Ammon's horn (tissue), 1 donor: Measurements from ENCODE around the gene SCN7A.
"Not testable (repeated sequence)": the region's sequence is repeated elsewhere in the genome, so short reads cannot be mapped to it uniquely, and the experiment has no call there.

Experiments used
- DNase-seq: peaks from one replicate; pipeline ENCODE4 v3.0.0-alpha.2; 2016; ENCODE audit warnings: low spot score

The SCN7A gene

DNA sequence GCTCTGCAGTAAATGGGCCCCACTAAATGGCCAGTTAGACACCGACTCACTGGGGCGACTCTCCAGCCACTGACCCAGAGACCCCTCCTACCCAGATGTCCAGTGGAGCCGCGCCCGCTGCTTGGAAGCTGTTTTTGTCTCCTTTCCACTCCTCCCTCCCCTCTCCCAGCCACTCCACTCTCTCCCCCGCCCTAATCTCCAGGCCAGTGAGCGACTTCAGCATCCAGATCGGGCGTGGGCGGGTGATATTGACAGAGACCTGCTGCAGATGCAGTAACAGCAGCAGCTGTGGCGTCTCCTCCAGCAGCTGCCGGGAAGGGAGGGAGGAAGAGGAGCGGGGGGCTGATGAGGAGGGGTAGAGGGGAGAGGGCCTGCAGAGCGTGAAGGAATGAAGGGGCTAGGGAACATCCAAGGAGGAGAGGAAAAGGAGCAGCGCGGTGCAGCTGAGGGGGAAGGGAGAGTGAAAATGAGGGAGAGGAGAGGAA is at the start of gene SCN7A:
Gene SCN7A, minus strand, starts transcription at position 110 of the 485 bp plus-strand sequence. CDS start 16,553 bp downstream, outside the sequence.
- peak; percentile 12 for DNase-seq

GRCh38 chr2:166539340-166540162 is 45.5 kb upstream of the SCN7A start:
- peak; percentile 80 for DNase-seq

DNA sequence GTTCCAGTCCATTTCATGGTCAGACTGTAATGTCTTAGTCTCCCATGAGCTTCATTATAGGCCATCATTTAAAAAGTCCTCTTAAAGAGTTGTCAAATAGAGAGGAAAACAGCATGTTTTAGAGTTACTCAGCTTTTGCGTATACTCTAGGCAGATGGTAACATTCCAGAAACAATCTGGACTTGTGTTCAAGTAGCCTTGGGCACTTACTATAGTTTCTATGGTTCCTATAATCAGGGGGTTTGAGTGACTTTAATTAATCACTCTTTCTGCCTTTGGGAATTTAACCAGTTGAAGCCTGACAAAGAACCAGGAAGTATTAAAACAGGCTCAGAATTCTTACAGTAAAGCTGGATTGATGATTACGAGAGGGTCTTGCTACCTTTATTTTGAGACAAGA is 42.1 kb upstream of the SCN7A start:
- no peak for DNase-seq

DNA sequence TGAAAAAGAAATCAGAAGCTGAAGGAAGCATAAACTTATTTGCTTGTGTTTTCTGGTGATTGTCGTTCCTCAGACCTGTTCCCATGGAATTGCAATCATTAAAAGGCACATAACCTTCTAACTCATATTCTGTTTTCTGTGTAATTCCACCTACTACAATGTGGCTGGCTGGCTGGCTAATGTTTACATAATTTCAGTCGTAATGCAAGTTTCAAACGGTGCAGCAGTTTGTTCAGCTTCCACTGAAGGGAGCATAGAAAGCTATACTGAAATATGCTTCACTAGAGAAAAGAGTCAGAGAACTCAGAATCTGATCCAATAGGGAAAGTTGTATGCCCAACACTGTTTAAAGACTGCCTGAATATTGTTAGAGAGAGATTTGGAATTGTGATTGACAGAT is 27.1 kb upstream of the SCN7A start:
- DNase-seq: no peak

GRCh38 chr2:166520604-166521003 is 26.6 kb upstream of the SCN7A start:
- DNase-seq: no peak

- DNase-seq: no peak
These were observed 25.4 kb upstream of the SCN7A start for GRCh38 chr2:166519391-166519962.

- no peak for DNase-seq
These were observed 24.8 kb upstream of the SCN7A start for GRCh38 chr2:166518634-166519390.

GRCh38 chr2:166517533-166518061 is 23.5 kb upstream of the SCN7A start:
- DNase-seq: no peak

DNA sequence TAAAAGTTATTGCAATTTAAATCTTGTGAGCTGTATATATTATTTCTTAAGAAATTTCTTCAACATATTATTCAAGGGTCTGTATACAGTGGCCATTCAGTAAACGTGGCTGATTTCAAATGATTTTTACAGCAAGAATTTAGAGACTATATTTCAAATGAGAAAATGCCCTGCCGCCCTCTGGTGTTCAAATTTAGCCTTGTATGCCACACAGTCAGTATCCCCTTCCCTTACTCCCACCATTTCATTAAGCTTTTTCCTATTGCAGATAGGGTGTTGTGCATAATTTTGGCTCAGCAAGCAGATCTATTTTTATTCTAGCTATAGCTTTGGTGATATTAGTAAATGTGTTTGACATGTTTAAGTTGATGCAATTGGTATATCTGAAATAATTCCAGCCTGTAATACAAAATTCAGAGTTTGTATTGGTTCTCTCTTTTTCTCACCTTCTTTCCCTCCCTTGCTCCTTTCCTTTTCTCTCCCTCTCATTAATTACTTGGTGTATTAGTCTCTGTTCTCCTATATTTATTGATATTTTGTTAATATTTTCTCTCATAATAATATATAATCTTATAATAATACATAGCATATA is 22.8 kb upstream of the SCN7A start:
- peak; percentile 24 for DNase-seq

GRCh38 chr2:166513952-166514351 is 19.9 kb upstream of the SCN7A start:
- no peak for DNase-seq

DNA sequence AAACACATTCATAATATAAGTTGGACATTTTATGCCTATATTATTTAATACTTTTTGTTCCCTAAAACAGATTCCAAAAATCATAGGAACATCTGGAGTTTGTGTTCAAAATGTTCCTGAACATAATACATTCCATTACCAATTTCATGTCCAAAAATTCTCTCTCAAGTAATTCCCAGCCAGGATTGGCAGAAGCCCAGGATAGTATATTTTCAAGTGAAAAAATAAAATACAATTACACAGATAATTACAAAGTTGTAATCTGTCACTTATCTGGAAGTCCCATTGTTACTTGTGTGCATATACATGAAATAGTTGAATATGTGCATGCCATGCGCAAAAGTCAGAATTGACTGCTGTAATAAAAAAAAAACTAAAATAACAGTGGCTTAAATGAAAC is 5.2 kb upstream of the SCN7A start:
- no peak for DNase-seq

DNA sequence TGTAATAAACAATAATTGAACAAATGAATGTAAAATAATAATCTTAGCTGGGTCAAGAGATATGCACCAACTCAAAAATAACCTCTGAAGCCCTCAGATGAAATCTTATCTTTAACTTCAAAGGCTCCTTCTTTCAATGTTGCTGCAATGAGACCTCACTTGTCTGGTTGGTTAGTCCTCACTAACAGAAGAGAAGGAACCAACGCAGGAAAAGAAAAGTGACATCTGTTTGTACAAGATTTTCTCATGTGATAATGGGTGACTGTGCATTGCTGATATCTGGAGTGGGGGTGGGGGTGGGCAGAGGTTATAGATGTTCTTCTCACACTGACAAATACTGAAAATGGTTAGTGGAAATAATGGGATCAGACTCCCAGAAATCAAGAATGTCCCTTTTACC is 2.6 kb downstream of the SCN7A start:
- DNase-seq: no peak

DNA sequence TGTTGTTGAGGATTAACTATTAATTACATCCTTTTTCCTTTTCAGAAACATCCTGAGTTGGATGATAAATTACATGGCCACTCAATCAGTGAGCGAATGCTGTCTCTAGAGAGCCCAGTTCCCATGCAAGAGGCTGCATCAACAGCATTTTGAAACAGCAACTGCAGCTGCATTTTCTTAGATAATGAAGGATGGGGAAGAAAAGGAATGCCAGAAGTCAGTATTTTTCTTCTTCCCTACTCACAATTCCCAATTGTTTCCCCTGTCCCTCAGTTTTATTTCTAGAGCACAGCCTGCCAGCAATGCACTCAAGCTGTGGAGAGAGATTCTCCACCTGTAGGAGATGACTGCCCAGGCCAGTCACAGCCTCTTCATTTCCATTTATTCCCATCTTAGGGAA is 6.9 kb downstream of the SCN7A start:
- DNase-seq: no peak

- no peak for DNase-seq
These were observed 8.4 kb downstream of the SCN7A start for GRCh38 chr2:166485558-166486178.

DNA sequence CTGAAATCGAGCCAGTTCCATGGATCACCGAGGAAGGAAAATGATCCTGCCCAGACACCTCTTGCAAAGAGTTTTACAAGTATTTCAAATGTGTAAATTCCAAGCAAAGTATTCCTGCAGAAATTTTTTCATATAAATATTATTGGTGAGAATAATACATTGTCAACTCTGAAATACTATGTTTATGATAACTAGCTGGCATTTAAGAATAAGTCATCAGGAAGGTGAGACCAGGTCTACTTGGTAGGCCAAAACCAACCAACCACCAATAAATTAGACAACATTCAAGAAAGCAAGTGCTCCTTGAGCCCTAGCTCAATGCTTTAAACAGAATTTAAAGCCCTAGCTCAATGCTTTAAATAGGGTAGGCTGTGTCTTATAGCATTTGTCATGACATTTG is 21.7 kb downstream of the SCN7A start:
- DNase-seq: no peak

DNA sequence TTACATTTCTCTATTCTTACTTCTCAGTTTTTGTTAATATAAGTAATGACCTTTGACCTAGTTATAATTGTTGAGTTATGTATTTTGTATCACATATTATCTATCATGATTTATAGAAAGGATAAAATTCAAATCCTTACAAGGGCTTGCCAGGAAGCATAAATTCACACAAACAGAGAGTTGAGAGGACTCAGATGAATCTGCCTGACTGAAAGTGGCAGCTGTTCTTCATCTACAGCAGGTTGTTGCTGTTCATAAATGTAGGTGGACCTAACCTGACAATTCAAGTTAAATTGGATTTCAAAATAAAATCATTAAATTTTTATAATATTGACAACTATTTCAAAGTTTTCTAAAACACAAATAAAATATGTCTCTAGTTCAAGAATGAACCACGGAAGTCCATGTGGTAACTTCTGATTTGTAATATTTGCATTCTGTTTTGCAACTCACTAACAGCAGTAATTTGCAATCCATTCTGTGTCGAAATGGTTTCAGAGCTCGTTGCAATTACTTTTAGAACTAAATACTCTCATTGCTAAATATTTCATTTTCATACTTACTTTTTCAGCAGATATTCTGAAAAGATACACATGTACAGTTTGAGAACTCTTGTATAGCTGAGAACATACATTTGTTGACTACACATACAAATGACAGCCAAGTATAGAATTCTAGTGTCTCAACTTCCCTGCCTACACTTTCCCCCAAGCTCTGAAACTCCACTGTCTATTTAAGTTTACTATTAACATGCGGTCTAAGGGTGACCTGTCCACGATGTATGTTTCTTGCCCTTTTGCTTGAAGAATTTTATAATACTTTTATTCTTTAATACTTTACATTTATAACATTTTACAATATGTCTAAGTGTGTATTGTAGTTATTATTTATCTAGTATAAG is 25.7 kb downstream of the SCN7A start:
- DNase-seq: no peak

DNA sequence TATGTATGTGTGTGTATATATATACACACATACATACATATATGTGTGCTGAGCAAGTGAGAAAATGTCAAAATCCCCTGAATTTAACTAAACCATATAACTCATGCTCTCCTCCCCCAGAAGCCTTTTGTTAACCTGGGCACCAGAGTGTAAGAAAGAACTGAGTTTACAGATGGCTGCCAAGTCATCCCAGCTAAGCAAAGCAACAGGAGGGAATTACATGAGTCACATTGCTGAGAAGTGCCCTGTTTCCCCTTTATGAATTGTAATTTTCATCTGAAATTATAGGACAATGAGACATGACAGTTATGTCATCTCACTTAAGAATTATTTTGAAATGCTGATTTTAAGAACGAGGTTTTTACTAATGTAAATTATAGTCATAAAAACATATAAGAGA is 29.9 kb downstream of the SCN7A start:
- DNase-seq: no peak

DNA sequence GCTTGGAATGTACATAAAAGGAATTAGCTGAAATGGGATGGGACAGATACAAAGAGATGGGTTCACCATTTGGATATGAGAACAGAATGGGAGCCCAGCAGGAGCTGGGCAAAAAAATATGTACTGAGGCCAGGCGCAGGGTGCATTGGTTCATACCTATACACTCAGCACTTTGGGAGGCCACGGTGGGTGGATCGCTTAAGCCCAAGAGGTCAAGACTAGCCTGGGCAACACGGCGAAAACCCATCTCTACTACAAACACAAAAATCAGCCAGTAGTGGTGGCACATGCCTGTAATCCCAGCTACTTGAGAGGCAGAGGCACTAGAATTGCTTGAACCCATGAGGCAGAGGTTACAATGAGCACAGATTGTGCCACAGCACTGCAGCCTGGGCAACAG is 30.4 kb downstream of the SCN7A start:
- DNase-seq: no peak

GRCh38 chr2:166458674-166459073 is 35.4 kb downstream of the SCN7A start:
- no peak for DNase-seq

- not testable (repeated sequence) for DNase-seq
These were observed 38.2 kb downstream of the SCN7A start for GRCh38 chr2:166455823-166456222.
